Ascending aorta (tissue), 2 donors: ENCODE measurements around the gene PRMT3. TPM values are rescaled to one million over a fixed set of nuclear protein-coding genes. Genes with fewer than 3 reads are reported as not detected.

Source experiments
- DNase-seq, 2 donors: peaks; one replicate each; pipeline ENCODE4 v3.0.0-alpha.2; 2019; ENCODE audit warnings: low spot score in 2 of 2
- H3K27ac ChIP-seq, 2 donors: fragments of 200-600 bp; sonication (generic); one replicate each; pipeline ENCODE4 v1.5.1; 2016 to 2017; ENCODE audit warnings: mild to moderate bottlenecking in 1 of 2
- H3K27me3 ChIP-seq: fragments of 200-600 bp; sonication (generic); one replicate; pipeline ENCODE4 v1.5.1; 2017
- H3K36me3 ChIP-seq, 2 donors: fragments of 200-600 bp; sonication (generic); one replicate each; pipeline ENCODE4 v1.5.1; 2016
- H3K4me1 ChIP-seq, 2 donors: fragments of 200-600 bp; sonication (generic); one replicate each; pipeline ENCODE4 v1.5.1; 2016 to 2017; ENCODE audit warnings: mild to moderate bottlenecking in 1 of 2
- H3K4me3 ChIP-seq, 2 donors: fragments of 200-600 bp; sonication (generic); one replicate each; pipeline ENCODE4 v1.5.1; 2016 to 2017; ENCODE audit warnings: mild to moderate bottlenecking in 1 of 2
- H3K9me3 ChIP-seq, 2 donors: fragments of 200-600 bp; sonication (generic); one replicate each; pipeline ENCODE4 v1.5.1; 2016
- CTCF ChIP-seq, 3 experiments: fragments of 200-600 bp in 2 of 3; fragments of 450-650 bp in 1 of 3; sonication (generic) in 2 of 3; IDR thresholded peaks; one replicate each; pipeline ENCODE4 v1.5.1; 2016 to 2019; ENCODE audit warnings: antibody characterized with exemption in 3 of 3, mild to moderate bottlenecking in 1 of 3, moderate library complexity in 1 of 3
- intact Hi-C: fragments of 100-400 bp; cut with DNase I; formaldehyde crosslinking; loops from one replicate; pipeline ENCODE4 v1.15.1; 2023
- total RNA-seq: library from RNA; depleted of rRNA; stranded (reverse); fragments of >200 nt; gene quantifications from one replicate; pipeline ENCODE4 v1.1.0, GENCODE V29; 2016

PRMT3 gene
- total RNA-seq, 1 donor from 2014 or later: 1.2 TPM

- no peak overlapping the region for H3K27ac ChIP-seq
- H3K36me3 ChIP-seq: peaks cover 0 to 34% of the 10 kb centered on the region in 2 donors
- no peak for TF ChIP-seq CTCF (IDR thresholded peaks at IDR 0.05)
- DNase-seq: no peak
- no peaks in the 10 kb centered on the region for H3K4me1 ChIP-seq
- H3K27me3 ChIP-seq: no peaks in the 10 kb centered on the region
- H3K9me3 ChIP-seq: no peaks in the 10 kb centered on the region
- no peak overlapping the region for H3K4me3 ChIP-seq
- intact Hi-C loops: no loop called here
Measured at GRCh38 chr11:20406484-20406883, 19.0 kb downstream of the PRMT3 start.

GRCh38 chr11:20407344-20407743 lies 19.8 kb downstream of the PRMT3 start:
- intact Hi-C loops: no loop called here
- TF ChIP-seq CTCF (IDR thresholded peaks at IDR 0.05): no peak
- peaks cover 0 to 34% of the 10 kb centered on the region in 2 donors for H3K36me3 ChIP-seq

GRCh38 chr11:20415432-20415831 lies 27.9 kb downstream of the PRMT3 start:
- Histone ChIP-seq H3K9me3 (no peaks in the 10 kb centered on the region), H3K4me3 (no peak overlapping the region), H3K36me3 (peaks cover 0 to 16% of the 10 kb centered on the region in 2 donors), H3K27ac (no peak overlapping the region), H3K4me1 (no peaks in the 10 kb centered on the region), H3K27me3 (no peaks in the 10 kb centered on the region)
- no peak for DNase-seq
- no peak for TF ChIP-seq CTCF (IDR thresholded peaks at IDR 0.05)
- intact Hi-C loops: no loop called here

More at GRCh38 chr11:20407344-20407743, 19.8 kb downstream of the PRMT3 start:
- Histone ChIP-seq H3K27ac (no peak overlapping the region), H3K9me3 (no peaks in the 10 kb centered on the region), H3K4me3 (no peak overlapping the region), H3K27me3 (no peaks in the 10 kb centered on the region), H3K4me1 (no peaks in the 10 kb centered on the region)
- DNase-seq: no peak

- Histone ChIP-seq H3K4me1 (no peaks in the 10 kb centered on the region), H3K27me3 (no peaks in the 10 kb centered on the region), H3K27ac (no peak overlapping the region), H3K36me3 (peaks cover 3 to 27% of the 10 kb centered on the region in 2 donors), H3K9me3 (no peaks in the 10 kb centered on the region), H3K4me3 (no peak overlapping the region)
- TF ChIP-seq CTCF (IDR thresholded peaks at IDR 0.05): no peak
- intact Hi-C loops: no loop called here
- DNase-seq: no peak
Measured at GRCh38 chr11:20417771-20418170, 30.3 kb downstream of the PRMT3 start.

GRCh38 chr11:20421946-20422345 lies 34.4 kb downstream of the PRMT3 start:
- Histone ChIP-seq H3K36me3 (peaks cover 3 to 17% of the 10 kb centered on the region in 2 donors), H3K27me3 (no peaks in the 10 kb centered on the region), H3K27ac (no peak overlapping the region), H3K4me3 (no peak overlapping the region), H3K9me3 (no peaks in the 10 kb centered on the region), H3K4me1 (no peaks in the 10 kb centered on the region)
- intact Hi-C loops: no loop called here
- no peak for TF ChIP-seq CTCF (IDR thresholded peaks at IDR 0.05)
- DNase-seq: no peak

GRCh38 chr11:20429216-20429615 lies 41.7 kb downstream of the PRMT3 start:
- DNase-seq: no peak

More at GRCh38 chr11:20429216-20429615, 41.7 kb downstream of the PRMT3 start:
- Histone ChIP-seq H3K27me3 (no peaks in the 10 kb centered on the region), H3K9me3 (no peaks in the 10 kb centered on the region), H3K27ac (no peak overlapping the region), H3K4me3 (no peak overlapping the region), H3K4me1 (no peaks in the 10 kb centered on the region), H3K36me3 (peaks cover 0 to 4% of the 10 kb centered on the region in 2 donors)
- no peak for TF ChIP-seq CTCF (IDR thresholded peaks at IDR 0.05)
- intact Hi-C loops: no loop called here
